Subcutaneous adipose tissue (tissue), 4 donors: ENCODE data around the gene PCNX2. TPM values are rescaled to one million over a fixed set of nuclear protein-coding genes. Genes with fewer than 3 reads are reported as not detected.

Source experiments
- CTCF ChIP-seq: fragments of 450-650 bp; IDR thresholded peaks from one replicate; pipeline ENCODE4 v1.5.1; 2016; ENCODE audit warnings: low read depth, mild to moderate bottlenecking, control low read depth, antibody characterized with exemption, moderate library complexity
- total RNA-seq, 4 donors: library from RNA; depleted of rRNA; stranded (reverse); fragments of >200 nt; gene quantifications; one replicate each; pipeline ENCODE4 v1.1.0, GENCODE V29; 2016

Gene PCNX2
- total RNA-seq, 4 donors from 2014 or later = 13.0 to 33.1 (median 18.4) TPM

- TF ChIP-seq CTCF = no peak
Observed at GRCh38 chr1:233327651-233328141, 32.2 kb upstream of the PCNX2 start, which contains the start of gene MAP3K21. Gene MAP3K21 (plus strand): TSS chr1:233327724. CDS start chr1:233328029, 305 bp downstream.

GRCh38 chr1:233326811-233327650, 31.5 kb upstream of the PCNX2 start:
- no peak for TF ChIP-seq CTCF

GRCh38 chr1:233326319-233326718, 30.8 kb upstream of the PCNX2 start:
- TF ChIP-seq CTCF = no peak

- no peak for TF ChIP-seq CTCF
Observed at GRCh38 chr1:233323718-233324117, 28.2 kb upstream of the PCNX2 start.

- TF ChIP-seq CTCF = no peak
Observed at GRCh38 chr1:233320023-233320422, 24.5 kb upstream of the PCNX2 start.

- no peak for TF ChIP-seq CTCF
Observed at GRCh38 chr1:233319272-233319671, 23.7 kb upstream of the PCNX2 start.

GRCh38 chr1:233316473-233316872, 20.9 kb upstream of the PCNX2 start:
- no peak for TF ChIP-seq CTCF
